Memory B cell (primary cell): Measurements from ENCODE around the gene NR2F2.

ENCODE experiments used
- ATAC-seq: fragments of 150-1000 bp; cut with Tn5 transposase; 2 replicates; pipeline ENCODE4 v1.10.0; 2021; ENCODE audit warnings: low read depth, mild to moderate bottlenecking, moderate library complexity
- DNase-seq, 2 donors: peaks; one replicate each; pipeline ENCODE4 v3.0.0; 2022; ENCODE audit warnings: low spot score in 2 of 2
- H3K27ac Mint-ChIP-seq: one replicate; pipeline ENCODE4 v1.8.0; 2022; ENCODE audit warnings: mild to moderate bottlenecking, moderate library complexity, mixed read lengths
- H3K27me3 Mint-ChIP-seq: one replicate; pipeline ENCODE4 v1.8.0; 2022; ENCODE audit warnings: mixed read lengths
- H3K36me3 Mint-ChIP-seq: one replicate; pipeline ENCODE4 v1.8.0; 2022; ENCODE audit warnings: mild to moderate bottlenecking, mixed read lengths
- H3K4me1 Mint-ChIP-seq: one replicate; pipeline ENCODE4 v1.8.0; 2022; ENCODE audit warnings: mixed read lengths
- H3K4me3 Mint-ChIP-seq: one replicate; pipeline ENCODE4 v1.8.0; 2022; ENCODE audit warnings: mild to moderate bottlenecking, moderate library complexity, mixed read lengths
- H3K9me3 Mint-ChIP-seq: one replicate; pipeline ENCODE4 v1.8.0; 2022; ENCODE audit warnings: mixed read lengths

NR2F2 gene

DNA sequence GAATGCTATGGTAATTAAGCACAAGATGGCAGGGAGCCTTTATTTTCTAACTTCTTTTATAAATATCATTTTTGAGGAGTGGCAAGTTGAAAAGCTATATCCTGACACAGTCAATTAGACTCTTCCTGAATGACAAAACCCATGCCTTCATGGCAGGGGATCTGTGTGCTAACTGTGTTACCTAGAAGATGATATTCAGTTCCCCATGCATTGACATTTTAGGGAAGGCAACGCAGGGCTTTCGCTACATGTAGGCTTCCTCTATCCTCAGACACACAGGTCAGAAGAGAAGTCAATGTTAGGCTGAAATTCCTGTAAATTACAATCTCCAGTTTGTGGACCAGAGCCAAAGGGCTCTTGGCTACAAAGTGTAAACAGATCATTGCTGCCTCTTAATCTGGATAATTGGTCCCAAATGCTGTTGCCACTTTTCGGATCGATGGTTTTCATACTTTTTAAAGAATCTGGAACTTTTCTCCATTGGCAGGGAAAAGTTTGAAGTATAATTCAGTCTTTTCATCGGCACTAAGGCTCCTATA lies 22.6 kb upstream of the NR2F2 start:
- H3K9me3 Mint-ChIP-seq, result no peaks in the 10 kb centered on the region
- H3K4me1 Mint-ChIP-seq, result no peaks in the 10 kb centered on the region
- no peak for DNase-seq
- H3K27me3 Mint-ChIP-seq, result no peaks in the 10 kb centered on the region
- H3K27ac Mint-ChIP-seq, result no peak overlapping the region
- no peaks in the 10 kb centered on the region for H3K36me3 Mint-ChIP-seq
- ATAC-seq, result no peak
- no peak overlapping the region for H3K4me3 Mint-ChIP-seq

DNA sequence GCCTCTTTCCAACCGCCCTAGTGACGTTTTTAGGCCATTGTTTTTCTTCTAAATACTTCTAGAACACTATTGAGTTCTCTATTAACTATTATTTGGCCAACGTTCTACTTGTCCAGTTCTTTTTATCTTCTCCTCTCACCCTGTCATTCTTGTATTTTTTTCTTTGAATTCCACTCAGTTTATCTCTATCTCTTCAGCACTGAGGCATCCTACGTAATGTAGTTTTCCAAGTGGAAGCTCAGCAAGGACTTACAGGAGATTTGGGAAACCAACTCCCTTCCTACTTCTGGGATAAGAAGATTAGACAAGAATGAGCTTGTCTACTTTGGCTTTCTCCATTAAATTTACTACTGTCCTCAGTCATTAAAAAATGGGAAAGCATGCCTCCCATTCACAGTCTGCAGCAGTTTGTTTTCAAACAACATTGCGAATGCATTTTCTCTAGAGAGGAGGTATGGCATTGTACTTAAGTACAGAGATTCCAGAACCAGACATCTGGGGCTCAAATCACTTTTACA lies 21.3 kb upstream of the NR2F2 start:
- no peaks in the 10 kb centered on the region for H3K27me3 Mint-ChIP-seq
- no peak for ATAC-seq

DNA sequence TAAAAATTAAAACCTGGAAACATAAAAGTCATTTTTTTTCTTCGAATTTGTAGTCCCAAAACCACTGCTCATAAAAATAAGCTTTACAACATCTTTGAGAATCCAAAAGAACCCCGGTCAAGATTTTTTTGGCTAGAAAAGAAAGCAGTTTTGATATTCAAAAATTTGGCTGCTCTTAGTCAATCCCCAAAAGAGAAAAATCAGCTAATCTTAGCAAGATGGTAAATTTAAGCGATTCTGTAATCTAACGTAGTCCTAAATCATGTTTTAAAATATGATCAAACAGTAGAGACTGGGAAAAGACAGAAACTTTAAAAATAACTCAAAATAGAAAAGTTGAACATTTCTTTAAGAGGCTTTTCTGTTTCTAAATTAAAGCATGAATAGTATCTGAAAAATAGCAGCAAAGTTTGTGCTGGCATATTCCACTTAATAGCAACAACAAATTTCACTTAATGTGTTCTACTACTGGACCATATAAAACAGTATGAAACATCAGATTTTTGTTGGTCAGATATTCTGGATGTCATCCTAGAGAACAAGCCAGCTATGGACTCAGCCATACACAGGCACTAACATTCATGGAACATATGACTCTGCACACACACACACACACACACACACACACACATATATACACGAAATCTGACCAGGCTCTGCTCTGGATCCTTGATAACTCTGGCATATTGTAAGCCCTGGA lies 19.1 kb upstream of the NR2F2 start:
- ATAC-seq (no peak), DNase-seq (no peak)
- Mint-ChIP-seq H3K4me1 (no peaks in the 10 kb centered on the region), H3K9me3 (no peaks in the 10 kb centered on the region), H3K4me3 (no peak overlapping the region), H3K27ac (no peak overlapping the region), H3K36me3 (no peaks in the 10 kb centered on the region), H3K27me3 (peaks cover 1% of the 10 kb centered on the region)

More for the DNA sequence above, 21.3 kb upstream of the NR2F2 start:
- DNase-seq, result no peak
- H3K27ac Mint-ChIP-seq, result no peak overlapping the region
- no peaks in the 10 kb centered on the region for H3K9me3 Mint-ChIP-seq
- no peaks in the 10 kb centered on the region for H3K4me1 Mint-ChIP-seq
- no peak overlapping the region for H3K4me3 Mint-ChIP-seq
- no peaks in the 10 kb centered on the region for H3K36me3 Mint-ChIP-seq

DNA sequence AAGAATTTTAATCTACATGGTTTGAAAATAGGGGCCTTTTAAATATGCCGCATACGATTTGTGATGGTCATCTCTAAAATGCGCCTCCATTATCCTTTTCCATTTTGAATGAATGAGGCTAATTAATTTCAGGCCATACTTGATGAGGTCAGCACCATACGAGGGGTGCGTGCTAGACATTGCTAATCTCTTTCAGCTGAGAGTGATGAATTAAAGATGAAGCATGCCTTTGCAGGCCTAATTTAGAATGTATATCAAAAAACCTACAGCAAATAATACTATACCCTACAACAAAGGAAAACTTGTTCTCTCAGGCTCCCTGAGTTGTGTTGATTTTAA lies 18.6 kb upstream of the NR2F2 start:
- Mint-ChIP-seq H3K36me3 (no peaks in the 10 kb centered on the region), H3K4me1 (no peaks in the 10 kb centered on the region), H3K27ac (no peak overlapping the region), H3K27me3 (peaks cover 1% of the 10 kb centered on the region), H3K4me3 (no peak overlapping the region), H3K9me3 (no peaks in the 10 kb centered on the region)
- DNase-seq (no peak), ATAC-seq (no peak)

DNA sequence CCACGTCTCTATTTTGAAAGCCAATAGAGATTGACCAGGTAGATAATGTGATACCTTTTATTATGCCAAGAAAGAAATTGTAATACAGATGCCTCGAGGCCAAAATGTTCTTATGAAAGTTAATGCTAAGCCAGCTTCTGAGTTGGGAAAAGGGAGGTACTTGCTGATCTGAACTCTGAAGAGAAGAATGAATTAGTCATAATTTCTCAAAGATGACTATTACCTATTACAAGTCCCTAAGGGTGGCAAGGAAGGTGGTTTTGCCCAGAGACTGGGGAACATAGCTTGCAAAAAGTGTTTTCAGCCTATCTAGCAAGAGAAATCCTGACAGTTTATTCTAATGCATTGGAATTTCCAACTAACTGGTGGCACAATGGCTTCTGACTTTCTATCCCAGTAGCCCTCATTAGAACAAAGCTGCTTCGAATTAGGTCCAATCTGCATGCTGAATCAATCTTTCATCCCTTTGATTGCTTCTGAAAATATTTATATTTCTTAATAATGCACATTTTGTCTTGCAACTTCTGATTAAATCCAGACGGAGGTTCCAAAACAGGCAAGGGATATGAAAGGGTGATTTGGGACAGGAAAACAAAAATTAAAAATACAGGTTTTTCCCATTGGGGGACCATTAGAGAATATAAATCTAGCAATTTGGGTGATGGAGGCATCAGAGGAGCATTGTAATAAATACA lies 17.7 kb upstream of the NR2F2 start:
- Mint-ChIP-seq H3K27ac (no peak overlapping the region), H3K9me3 (no peaks in the 10 kb centered on the region), H3K36me3 (no peaks in the 10 kb centered on the region), H3K4me1 (no peaks in the 10 kb centered on the region), H3K27me3 (peaks cover 1% of the 10 kb centered on the region), H3K4me3 (no peak overlapping the region)
- no peak for ATAC-seq
- no peak for DNase-seq

DNA sequence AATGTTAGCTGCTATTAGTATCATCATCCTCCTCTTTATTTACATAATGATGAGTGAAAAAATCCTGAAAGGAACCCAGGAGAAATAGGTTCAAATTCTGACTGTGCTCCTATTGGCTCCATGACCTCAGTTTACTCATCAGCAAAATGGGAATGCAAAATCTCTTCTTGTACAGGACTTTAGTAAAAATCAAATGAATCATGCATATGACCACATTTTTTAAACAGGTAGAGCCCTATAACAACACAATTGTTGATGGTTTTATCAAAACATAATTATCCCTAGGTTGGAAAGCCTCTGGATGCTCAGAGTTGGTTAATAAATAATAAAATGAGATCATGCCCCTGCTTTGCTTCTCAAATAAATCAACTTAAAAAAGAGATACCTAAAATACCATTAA lies 16.0 kb upstream of the NR2F2 start:
- H3K36me3 Mint-ChIP-seq, result no peaks in the 10 kb centered on the region
- no peaks in the 10 kb centered on the region for H3K9me3 Mint-ChIP-seq
- DNase-seq (no peak), ATAC-seq (no peak)
- no peak overlapping the region for H3K27ac Mint-ChIP-seq
- peaks cover 3% of the 10 kb centered on the region for H3K27me3 Mint-ChIP-seq
- H3K4me3 Mint-ChIP-seq, result no peak overlapping the region
- H3K4me1 Mint-ChIP-seq, result no peaks in the 10 kb centered on the region

DNA sequence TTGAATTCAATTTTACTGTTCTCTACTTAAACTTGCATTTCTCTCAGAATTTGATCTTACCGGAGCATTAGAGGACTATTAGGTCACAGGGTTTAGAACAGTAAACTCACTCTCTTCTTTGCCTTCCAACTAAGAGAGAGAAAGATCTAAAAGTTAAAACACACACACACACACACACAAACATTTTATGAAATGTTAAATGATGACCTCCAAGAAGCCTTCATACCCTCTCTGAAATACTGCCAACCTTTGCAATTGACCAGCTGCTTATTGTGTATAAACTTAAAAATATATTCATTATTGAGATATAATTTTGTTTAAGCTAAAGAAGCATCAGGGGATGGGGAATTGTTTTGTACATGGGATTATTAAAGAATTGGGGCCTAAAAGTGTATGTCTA lies 15.5 kb upstream of the NR2F2 start:
- H3K36me3 Mint-ChIP-seq, result no peaks in the 10 kb centered on the region
- H3K4me3 Mint-ChIP-seq, result no peak overlapping the region
- H3K27ac Mint-ChIP-seq, result no peak overlapping the region
- ATAC-seq (no peak), DNase-seq (no peak)
- peaks cover 3% of the 10 kb centered on the region for H3K27me3 Mint-ChIP-seq
- H3K9me3 Mint-ChIP-seq, result no peaks in the 10 kb centered on the region
- no peaks in the 10 kb centered on the region for H3K4me1 Mint-ChIP-seq

DNA sequence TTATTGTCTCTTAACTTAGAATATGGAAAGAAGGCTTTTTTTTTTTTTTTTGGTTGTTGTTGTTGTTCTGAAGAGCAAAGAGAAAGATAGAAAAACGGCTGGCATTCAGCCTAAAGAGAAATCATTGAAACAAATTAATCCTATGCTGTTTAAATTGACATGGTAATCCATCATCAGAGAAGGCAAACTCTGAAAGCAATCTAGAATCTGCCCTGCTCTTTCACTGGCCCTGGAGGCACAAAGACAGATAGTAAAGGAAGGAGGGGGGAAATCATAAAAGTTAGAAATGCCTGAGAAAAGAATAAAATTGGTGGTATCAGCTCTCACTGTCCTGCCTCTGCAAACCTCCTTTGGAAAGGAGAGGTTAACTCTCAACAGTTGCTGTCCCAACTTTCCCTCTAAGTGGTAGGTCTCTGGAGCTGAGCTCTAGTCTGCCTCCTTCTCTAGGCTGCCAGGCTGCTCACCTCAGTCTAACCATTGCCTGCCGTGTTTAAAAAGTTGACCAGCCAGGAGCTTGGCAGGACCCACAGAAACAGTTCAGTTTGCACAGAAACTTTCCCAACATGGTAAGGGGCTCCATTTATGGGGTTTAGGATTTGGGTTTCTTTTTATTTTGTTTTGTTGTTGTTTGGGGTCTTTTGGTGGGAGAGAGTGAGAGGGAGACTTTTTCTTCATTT lies 13.4 kb upstream of the NR2F2 start:
- Mint-ChIP-seq H3K4me3 (no peak overlapping the region), H3K9me3 (no peaks in the 10 kb centered on the region), H3K27ac (no peak overlapping the region), H3K36me3 (no peaks in the 10 kb centered on the region), H3K4me1 (no peaks in the 10 kb centered on the region), H3K27me3 (peaks cover 3% of the 10 kb centered on the region)
- DNase-seq (no peak), ATAC-seq (no peak)

DNA sequence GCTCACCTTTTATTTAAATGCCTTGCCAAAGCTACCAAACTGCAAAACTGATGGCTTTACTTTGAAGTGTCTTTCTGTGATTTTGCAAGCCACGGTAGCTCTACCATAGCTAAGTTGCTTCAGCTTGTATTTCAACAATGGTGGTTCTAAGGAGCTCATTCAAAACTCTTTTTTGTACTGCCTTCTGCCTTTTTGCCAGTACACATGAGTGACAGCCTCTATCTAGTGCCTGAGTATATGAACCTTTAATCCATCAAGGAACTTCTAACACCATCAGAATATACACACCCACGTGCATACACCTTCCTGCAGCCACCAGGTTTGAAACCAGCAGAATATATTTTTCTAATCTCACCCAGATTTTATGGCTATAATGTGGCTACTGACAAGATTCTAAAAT lies 10.4 kb upstream of the NR2F2 start:
- ATAC-seq, result no peak
- no peak overlapping the region for H3K27ac Mint-ChIP-seq
- H3K4me3 Mint-ChIP-seq, result no peak overlapping the region
- no peaks in the 10 kb centered on the region for H3K4me1 Mint-ChIP-seq
- no peaks in the 10 kb centered on the region for H3K36me3 Mint-ChIP-seq
- no peak for DNase-seq
- peaks cover 13% of the 10 kb centered on the region for H3K27me3 Mint-ChIP-seq
- no peaks in the 10 kb centered on the region for H3K9me3 Mint-ChIP-seq

DNA sequence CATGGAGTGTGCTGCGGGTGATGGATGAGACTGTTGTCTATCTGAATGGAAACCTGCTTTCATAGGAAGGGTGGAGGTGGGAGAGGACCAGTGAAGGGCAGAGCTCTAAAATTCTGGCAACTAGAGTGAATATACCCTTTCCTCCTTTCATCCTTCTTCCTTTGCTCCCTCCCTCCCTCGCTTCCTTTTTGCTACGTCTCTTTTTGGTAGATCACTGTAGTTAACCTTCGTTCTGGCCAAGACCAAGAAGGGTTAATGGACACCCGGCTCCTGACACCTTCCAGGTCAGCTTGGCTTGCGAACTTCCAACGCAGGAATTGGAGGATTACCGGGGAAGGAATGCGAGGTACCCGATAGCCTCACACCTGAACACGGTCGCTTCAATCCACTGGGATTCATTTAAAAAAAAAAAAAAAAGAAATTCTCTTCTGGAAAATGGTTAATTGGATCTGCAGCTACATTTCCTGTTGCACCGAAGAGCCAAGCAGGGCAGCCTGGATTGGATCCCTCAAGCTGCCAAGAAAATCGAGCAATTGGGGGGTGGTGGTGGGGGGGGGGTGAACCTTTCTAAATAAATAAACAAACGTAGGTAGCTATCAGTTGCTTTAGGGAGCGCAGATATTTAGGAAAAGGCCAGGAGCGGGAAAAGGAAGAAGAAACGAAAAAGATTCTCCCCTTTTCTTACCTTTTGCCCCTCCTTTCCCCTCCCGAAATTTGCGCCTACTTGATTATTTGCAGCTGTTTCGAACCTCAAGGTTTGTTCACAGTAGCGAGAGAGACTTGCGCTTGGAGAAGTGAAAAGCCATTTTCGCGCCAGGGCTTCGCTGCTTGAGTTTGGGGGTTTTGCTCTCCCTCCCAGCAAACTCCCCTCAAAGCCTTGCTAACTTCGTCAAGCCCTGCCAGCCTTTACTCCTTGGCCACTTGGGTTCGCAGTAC lies 9.5 kb upstream of the NR2F2 start:
- ATAC-seq (no peak), DNase-seq (no peak)
- Mint-ChIP-seq H3K4me3 (no peak overlapping the region), H3K27me3 (peaks cover 14% of the 10 kb centered on the region), H3K27ac (no peak overlapping the region), H3K36me3 (no peaks in the 10 kb centered on the region), H3K4me1 (no peaks in the 10 kb centered on the region), H3K9me3 (no peaks in the 10 kb centered on the region)

DNA sequence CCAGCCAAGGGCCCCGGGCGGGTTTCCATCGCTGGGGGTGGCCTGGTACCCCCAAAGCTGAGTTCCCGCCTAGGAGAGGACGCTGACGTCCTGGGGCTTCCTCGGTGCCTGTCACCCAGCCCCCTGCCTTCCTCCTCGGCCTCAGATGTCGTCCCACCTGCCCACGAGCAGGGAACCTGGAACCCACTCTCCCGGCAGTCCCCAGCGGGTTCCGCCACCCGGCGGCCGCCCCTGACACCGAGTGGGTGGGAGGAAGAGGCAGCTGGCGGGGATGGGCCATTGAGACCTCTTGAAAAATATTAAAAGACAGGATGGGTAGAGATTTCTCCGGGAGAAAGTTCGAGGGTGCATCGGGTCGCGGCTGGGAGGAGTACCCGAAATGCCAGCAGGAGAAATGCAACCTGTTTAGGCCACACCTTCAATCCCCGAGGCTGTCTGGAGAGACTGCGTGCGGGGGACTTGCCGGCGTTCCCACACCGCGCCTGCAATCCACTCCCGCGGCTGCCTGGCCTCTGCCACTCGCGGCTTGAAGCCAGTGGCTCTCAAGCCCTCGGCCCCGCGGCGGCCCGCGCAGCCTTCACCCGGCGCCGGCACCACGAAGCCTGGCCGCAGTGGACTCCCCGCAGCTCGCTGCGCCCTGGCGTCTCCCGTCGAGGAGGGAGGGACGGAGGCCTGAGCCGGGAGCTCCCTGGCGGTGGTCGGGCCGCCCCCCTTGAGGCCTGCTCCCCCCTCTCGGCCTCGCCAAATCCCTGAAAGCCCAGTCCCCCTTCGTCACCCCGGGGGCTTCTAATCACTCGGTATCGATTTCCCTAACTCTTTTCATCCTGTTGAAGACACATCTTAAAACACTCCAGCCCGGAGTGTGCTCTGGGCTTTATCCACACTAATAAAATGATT lies 8.6 kb upstream of the NR2F2 start:
- H3K9me3 Mint-ChIP-seq, result no peaks in the 10 kb centered on the region
- no peak for ATAC-seq
- peaks cover 2% of the 10 kb centered on the region for H3K4me1 Mint-ChIP-seq
- H3K4me3 Mint-ChIP-seq, result no peak overlapping the region
- no peak for DNase-seq
- no peaks in the 10 kb centered on the region for H3K36me3 Mint-ChIP-seq
- peaks cover 17% of the 10 kb centered on the region for H3K27me3 Mint-ChIP-seq
- no peak overlapping the region for H3K27ac Mint-ChIP-seq

DNA sequence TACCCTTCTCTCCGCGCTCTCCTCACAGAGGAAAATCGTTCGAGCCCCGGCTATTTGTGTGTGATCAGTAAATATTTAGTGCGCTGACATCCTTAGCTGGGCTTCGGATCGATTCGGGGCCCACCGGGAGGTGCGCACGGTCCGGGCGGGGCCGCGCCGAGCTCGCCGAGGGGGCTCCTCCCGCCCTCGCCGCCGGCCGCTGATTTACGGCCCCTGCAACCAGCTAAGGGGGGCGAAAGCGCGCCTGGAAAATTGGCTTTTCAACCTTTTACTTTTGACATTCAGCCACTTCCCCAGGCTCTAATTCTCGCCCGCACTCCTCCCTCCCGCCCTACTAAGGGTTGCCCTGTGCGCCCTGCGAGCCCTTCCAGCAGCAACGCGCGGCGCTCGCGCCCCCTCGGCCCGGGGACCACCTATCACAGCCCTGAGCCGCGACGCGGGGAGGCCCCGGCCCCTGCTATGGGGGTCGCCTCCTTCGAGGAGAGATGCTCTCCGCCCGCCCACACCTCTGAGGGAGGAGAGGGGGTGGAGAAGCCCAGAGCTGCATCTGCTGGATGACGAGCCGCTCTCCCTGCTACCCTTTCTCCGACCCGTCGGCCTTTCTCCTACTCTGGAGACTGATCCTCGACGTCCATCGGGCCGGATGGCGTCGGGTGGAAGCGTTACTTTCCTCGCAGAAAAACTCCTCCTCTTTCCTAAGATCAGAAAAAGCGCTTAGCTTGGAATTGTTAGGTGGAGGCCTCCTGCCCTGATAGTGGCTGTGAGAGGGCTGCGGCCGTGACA lies 7.8 kb upstream of the NR2F2 start:
- no peak for DNase-seq
- H3K36me3 Mint-ChIP-seq, result no peaks in the 10 kb centered on the region

More for the DNA sequence above, 7.8 kb upstream of the NR2F2 start:
- peaks cover 17% of the 10 kb centered on the region for H3K27me3 Mint-ChIP-seq
- H3K4me1 Mint-ChIP-seq, result peaks cover 2% of the 10 kb centered on the region
- no peaks in the 10 kb centered on the region for H3K9me3 Mint-ChIP-seq
- no peak overlapping the region for H3K4me3 Mint-ChIP-seq
- no peak overlapping the region for H3K27ac Mint-ChIP-seq
- ATAC-seq, result no peak
